HCT116 (cell line): Measurements from ENCODE around the gene THUMPD3. TPM values are rescaled to one million over a fixed set of nuclear protein-coding genes. Genes with fewer than 3 reads are reported as not detected.

Experiments used
- ATAC-seq: fragments of 200-7000 bp; cut with Tn5 transposase; 2 replicates; pipeline ENCODE4 v1.9.1; 2020; ENCODE audit warnings: mild to moderate bottlenecking, moderate library complexity
- BruUV-seq: library from RNA; stranded (reverse); fragments of 400-500 nt; replicated peaks from 2 replicates; lab custom pipeline; 2021; lab: Mats Ljungman, UMichigan
- CTCF ChIA-PET: fragments of 300-600 bp; sonication (Branson Sonifier 250); formaldehyde crosslinking; loops from one replicate; lab custom pipeline; 2021; ENCODE audit warnings: antibody characterized with exemption; lab: Charles Lee
- POLR2A ChIA-PET: fragments of 300-600, 350-600 bp; sonication (Branson Sonifier 250); formaldehyde crosslinking; loops from one replicate; lab custom pipeline; 2021; ENCODE audit warnings: antibody characterized with exemption; lab: Charles Lee
- RAD21 ChIA-PET, 2 experiments: fragments of 300-600 bp; sonication (Branson Sonifier 250); formaldehyde crosslinking; loops; one replicate each; lab custom pipeline; 2023; ENCODE audit warnings: low total read pairs in 2 of 2; ENCODE audit not compliant: uncharacterized antibody in 2 of 2, unreplicated experiment in 2 of 2, low non-redundant PET in 1 of 2; lab: Charles Lee
- DNase-seq: peaks from one replicate; pipeline ENCODE4 v3.0.0-alpha.2; 2010; ENCODE audit warnings: low read depth, low spot score
- H2AFZ ChIP-seq: fragments of 200-600 bp; shearing (Covaris generic), sonication (generic); 2 replicates; pipeline ENCODE4 v1.6.1; 2017; ENCODE audit warnings: low read depth, mixed run types, mixed read lengths, antibody characterized with exemption, low read length; ENCODE audit not compliant: poor library complexity, severe bottlenecking
- H3K27ac ChIP-seq: 2 replicates; pipeline ENCODE4 v1.5.1; 2012; ENCODE audit warnings: low read depth, low read length
- H3K27me3 ChIP-seq: fragments of 200-600 bp; sonication (generic); 2 replicates; pipeline ENCODE4 v1.6.1; 2016; ENCODE audit warnings: mixed run types, low read length, mixed read lengths; ENCODE audit not compliant: insufficient read depth
- H3K36me3 ChIP-seq, 2 experiments: fragments of 200-500 bp in 1 of 2; fragments of 200-600 bp in 1 of 2; sonication (Bioruptor generic) in 1 of 2; sonication (generic) in 1 of 2; 2 replicates each; pipeline versions ENCODE4 v1.5.1 to v1.6.1; 2014 to 2016; ENCODE audit warnings: low read length in 2 of 2, inconsistent platforms in 1 of 2, mixed read lengths in 1 of 2, mixed run types in 1 of 2; ENCODE audit not compliant: insufficient read depth in 2 of 2, control insufficient read depth in 1 of 2
- H3K4me1 ChIP-seq, 2 experiments: fragments of 200-600 bp in 1 of 2; sonication (generic) in 1 of 2; 2 replicates each; pipeline versions ENCODE4 v1.5.1 to v1.6.1; 2012 to 2017; ENCODE audit warnings: low read length in 2 of 2, inconsistent platforms in 1 of 2, mild to moderate bottlenecking in 1 of 2, mixed read lengths in 1 of 2, mixed run types in 1 of 2, moderate library complexity in 1 of 2; ENCODE audit not compliant: insufficient read depth in 2 of 2, control insufficient read depth in 1 of 2
- H3K4me2 ChIP-seq: fragments of 200-600 bp; sonication (generic); 2 replicates; pipeline ENCODE4 v1.6.1; 2017; ENCODE audit warnings: mixed run types, low read length, mixed read lengths
- H3K4me3 ChIP-seq, 2 experiments: fragments of 200-600 bp in 1 of 2; sonication (generic) in 1 of 2; replicated peaks in 1 of 2; 2 replicates each; pipeline ENCODE4 v1.5.1; 2011 to 2016; ENCODE audit warnings: low read length in 2 of 2, control low read depth in 1 of 2, low read depth in 1 of 2, mild to moderate bottlenecking in 1 of 2, mixed read lengths in 1 of 2, mixed run types in 1 of 2
- H3K79me2 ChIP-seq: fragments of 200-600 bp; sonication (generic); 2 replicates; pipeline ENCODE4 v1.6.1; 2017; ENCODE audit warnings: mild to moderate bottlenecking, mixed run types, low read length, moderate library complexity, mixed read lengths; ENCODE audit not compliant: insufficient read depth
- H3K9ac ChIP-seq: fragments of 200-600 bp; sonication (generic); 2 replicates; pipeline ENCODE4 v1.6.1; 2016; ENCODE audit warnings: low read length, mixed read lengths
- H3K9me2 ChIP-seq: fragments of 200-600 bp; sonication (generic), shearing (Covaris generic); 2 replicates; pipeline ENCODE4 v1.6.1; 2017; ENCODE audit warnings: mixed run types, mild to moderate bottlenecking, moderate library complexity; ENCODE audit not compliant: insufficient read depth
- H3K9me3 ChIP-seq, 2 experiments: fragments of 200-500 bp in 1 of 2; fragments of 200-600 bp in 1 of 2; sonication (Bioruptor generic) in 1 of 2; sonication (generic) in 1 of 2; 2 replicates each; pipeline ENCODE4 v1.6.1; 2014 to 2017; ENCODE audit warnings: low read length in 2 of 2, mixed read lengths in 2 of 2, inconsistent platforms in 1 of 2, low read depth in 1 of 2, mild to moderate bottlenecking in 1 of 2, mixed run types in 1 of 2, moderate library complexity in 1 of 2; ENCODE audit not compliant: control insufficient read depth in 1 of 2, insufficient read depth in 1 of 2
- H4K20me1 ChIP-seq: fragments of 200-600 bp; sonication (generic), shearing (Covaris generic); 2 replicates; pipeline ENCODE4 v1.6.1; 2017; ENCODE audit warnings: mixed run types, mild to moderate bottlenecking, moderate library complexity; ENCODE audit not compliant: insufficient read depth
- CBX3 ChIP-seq: IDR thresholded peaks from 2 replicates; pipeline ENCODE4 v1.6.1; 2012; ENCODE audit warnings: low read depth
- EGR1 ChIP-seq: IDR thresholded peaks from 2 replicates; pipeline ENCODE4 v1.6.1; 2012; ENCODE audit warnings: low read depth
- EZH2 ChIP-seq: fragments of 200-600 bp; sonication (generic); IDR thresholded peaks from 2 replicates; pipeline ENCODE4 v1.6.1; 2017; ENCODE audit warnings: antibody characterized with exemption, mixed run types
- FOSL1 ChIP-seq: IDR thresholded peaks from 2 replicates; pipeline ENCODE4 v1.6.1; 2012; ENCODE audit warnings: low read depth
- JUND ChIP-seq: IDR thresholded peaks from 2 replicates; pipeline ENCODE4 v1.6.1; 2012
- POLR2A ChIP-seq: IDR thresholded peaks from 2 replicates; pipeline ENCODE4 v1.7.0; 2011; ENCODE audit warnings: borderline replicate concordance; ENCODE audit not compliant: insufficient read depth, insufficient read length; ENCODE audit errors: extremely low read depth
- SP1 ChIP-seq: IDR thresholded peaks from 2 replicates; pipeline ENCODE4 v1.6.1; 2012; ENCODE audit warnings: low read depth
- ZFX ChIP-seq: fragments of 450-650 bp; IDR thresholded peaks from 2 replicates; pipeline ENCODE4 v1.6.1; 2017
- ZNF274 ChIP-seq: fragments of 200-500 bp; sonication (Bioruptor generic); IDR thresholded peaks from 2 replicates; pipeline ENCODE4 v1.6.1; 2014; ENCODE audit warnings: mild to moderate bottlenecking, low read depth, low read length, inconsistent platforms
- intact Hi-C: fragments of 100-400 bp; cut with micrococcal nuclease; formaldehyde crosslinking; loops from 2 replicates; pipeline ENCODE4 v1.10.0; 2022
- total RNA-seq: library from RNA; stranded (reverse); gene quantifications from one replicate; pipeline ENCODE4 v1.2.1, GENCODE V29; 2021; ENCODE audit not compliant: unreplicated experiment
- TF ChIP-seq, protein P1 (sequence below): IDR thresholded peaks from 2 replicates; pipeline ENCODE4 v1.6.1; 2012
- TF ChIP-seq, protein P2 (sequence below): IDR thresholded peaks from 2 replicates; pipeline ENCODE4 v1.6.1; 2012; ENCODE audit warnings: low read depth
- TF ChIP-seq, protein P3 (sequence below), 3 experiments: fragments of 200-600 bp in 1 of 3; sonication (generic) in 1 of 3; IDR thresholded peaks in 2 of 3; conservative IDR thresholded peaks in 1 of 3; 2 replicates each; pipeline ENCODE4 v1.5.1; 2012 to 2017; ENCODE audit warnings: low read depth in 2 of 3, low read length in 2 of 3, antibody characterized with exemption in 1 of 3, borderline replicate concordance in 1 of 3, control low read depth in 1 of 3, mild to moderate bottlenecking in 1 of 3, mixed read lengths in 1 of 3, mixed run types in 1 of 3, moderate library complexity in 1 of 3; ENCODE audit not compliant: insufficient read depth in 1 of 3

THUMPD3 gene
- total RNA-seq, 1 experiment from 2014 or later: 79.5 TPM

DNA sequence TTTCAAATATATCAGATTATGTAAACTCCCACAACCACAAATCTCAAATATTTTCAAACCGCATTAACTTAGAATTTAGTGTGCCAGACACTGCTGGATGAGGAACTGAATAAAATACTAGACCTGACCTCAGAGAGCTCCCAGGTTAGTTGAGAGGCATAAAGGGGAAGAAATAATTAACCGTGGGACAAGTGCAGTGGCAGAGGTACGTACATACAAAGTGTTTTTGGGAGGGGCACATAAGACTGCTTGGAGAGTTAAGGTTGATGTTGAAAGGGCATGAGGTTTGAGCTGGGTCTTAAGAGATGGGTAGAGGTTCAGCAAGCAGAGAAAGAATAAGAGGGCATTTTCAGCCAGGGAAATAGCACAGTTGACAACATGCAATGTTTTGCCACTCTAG, 17.2 kb downstream of the THUMPD3 start:
- H3K27ac ChIP-seq: no peak overlapping the region
- no peak overlapping the region for H2AFZ ChIP-seq
- H3K9me3 ChIP-seq: no peaks in the 10 kb centered on the region
- RAD21 ChIA-PET: no interaction called here
- H3K9ac ChIP-seq: no peak overlapping the region
- no peaks in the 10 kb centered on the region for H3K4me1 ChIP-seq
- no TSS peak for BruUV-seq
- POLR2A ChIA-PET: no interaction called here
- peaks cover 50 to 63% of the 10 kb centered on the region in 2 experiments for H3K36me3 ChIP-seq
- H3K4me3 ChIP-seq: no peak overlapping the region
- CTCF ChIA-PET: no interaction called here
- H3K27me3 ChIP-seq: no peaks in the 10 kb centered on the region
- no peaks in the 10 kb centered on the region for H3K9me2 ChIP-seq
- H4K20me1 ChIP-seq: peaks cover 3% of the 10 kb centered on the region; the same call in 1 of the 2 replicates
- ATAC-seq: no peak
- H3K4me2 ChIP-seq: no peak overlapping the region
- intact Hi-C loops: no loop called here
- no peak for DNase-seq
- H3K79me2 ChIP-seq: peaks cover 73% of the 10 kb centered on the region
- TF ChIP-seq ZNF274: no peak
- no peak for TF ChIP-seq JUND
- TF ChIP-seq, protein P1, sequence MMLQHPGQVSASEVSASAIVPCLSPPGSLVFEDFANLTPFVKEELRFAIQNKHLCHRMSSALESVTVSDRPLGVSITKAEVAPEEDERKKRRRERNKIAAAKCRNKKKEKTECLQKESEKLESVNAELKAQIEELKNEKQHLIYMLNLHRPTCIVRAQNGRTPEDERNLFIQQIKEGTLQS: no peak
- TF ChIP-seq ZFX: no peak
- no peak for TF ChIP-seq EZH2
- TF ChIP-seq, protein P2, sequence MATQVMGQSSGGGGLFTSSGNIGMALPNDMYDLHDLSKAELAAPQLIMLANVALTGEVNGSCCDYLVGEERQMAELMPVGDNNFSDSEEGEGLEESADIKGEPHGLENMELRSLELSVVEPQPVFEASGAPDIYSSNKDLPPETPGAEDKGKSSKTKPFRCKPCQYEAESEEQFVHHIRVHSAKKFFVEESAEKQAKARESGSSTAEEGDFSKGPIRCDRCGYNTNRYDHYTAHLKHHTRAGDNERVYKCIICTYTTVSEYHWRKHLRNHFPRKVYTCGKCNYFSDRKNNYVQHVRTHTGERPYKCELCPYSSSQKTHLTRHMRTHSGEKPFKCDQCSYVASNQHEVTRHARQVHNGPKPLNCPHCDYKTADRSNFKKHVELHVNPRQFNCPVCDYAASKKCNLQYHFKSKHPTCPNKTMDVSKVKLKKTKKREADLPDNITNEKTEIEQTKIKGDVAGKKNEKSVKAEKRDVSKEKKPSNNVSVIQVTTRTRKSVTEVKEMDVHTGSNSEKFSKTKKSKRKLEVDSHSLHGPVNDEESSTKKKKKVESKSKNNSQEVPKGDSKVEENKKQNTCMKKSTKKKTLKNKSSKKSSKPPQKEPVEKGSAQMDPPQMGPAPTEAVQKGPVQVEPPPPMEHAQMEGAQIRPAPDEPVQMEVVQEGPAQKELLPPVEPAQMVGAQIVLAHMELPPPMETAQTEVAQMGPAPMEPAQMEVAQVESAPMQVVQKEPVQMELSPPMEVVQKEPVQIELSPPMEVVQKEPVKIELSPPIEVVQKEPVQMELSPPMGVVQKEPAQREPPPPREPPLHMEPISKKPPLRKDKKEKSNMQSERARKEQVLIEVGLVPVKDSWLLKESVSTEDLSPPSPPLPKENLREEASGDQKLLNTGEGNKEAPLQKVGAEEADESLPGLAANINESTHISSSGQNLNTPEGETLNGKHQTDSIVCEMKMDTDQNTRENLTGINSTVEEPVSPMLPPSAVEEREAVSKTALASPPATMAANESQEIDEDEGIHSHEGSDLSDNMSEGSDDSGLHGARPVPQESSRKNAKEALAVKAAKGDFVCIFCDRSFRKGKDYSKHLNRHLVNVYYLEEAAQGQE: no peak
- TF ChIP-seq, protein P3, sequence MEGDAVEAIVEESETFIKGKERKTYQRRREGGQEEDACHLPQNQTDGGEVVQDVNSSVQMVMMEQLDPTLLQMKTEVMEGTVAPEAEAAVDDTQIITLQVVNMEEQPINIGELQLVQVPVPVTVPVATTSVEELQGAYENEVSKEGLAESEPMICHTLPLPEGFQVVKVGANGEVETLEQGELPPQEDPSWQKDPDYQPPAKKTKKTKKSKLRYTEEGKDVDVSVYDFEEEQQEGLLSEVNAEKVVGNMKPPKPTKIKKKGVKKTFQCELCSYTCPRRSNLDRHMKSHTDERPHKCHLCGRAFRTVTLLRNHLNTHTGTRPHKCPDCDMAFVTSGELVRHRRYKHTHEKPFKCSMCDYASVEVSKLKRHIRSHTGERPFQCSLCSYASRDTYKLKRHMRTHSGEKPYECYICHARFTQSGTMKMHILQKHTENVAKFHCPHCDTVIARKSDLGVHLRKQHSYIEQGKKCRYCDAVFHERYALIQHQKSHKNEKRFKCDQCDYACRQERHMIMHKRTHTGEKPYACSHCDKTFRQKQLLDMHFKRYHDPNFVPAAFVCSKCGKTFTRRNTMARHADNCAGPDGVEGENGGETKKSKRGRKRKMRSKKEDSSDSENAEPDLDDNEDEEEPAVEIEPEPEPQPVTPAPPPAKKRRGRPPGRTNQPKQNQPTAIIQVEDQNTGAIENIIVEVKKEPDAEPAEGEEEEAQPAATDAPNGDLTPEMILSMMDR (IDR thresholded peaks at IDR 0.05 in 2 of 3, conservative IDR thresholded peaks at IDR 0.05 in 1 of 3; ENCODE audit: borderline replicate concordance in 1 of 3, insufficient read depth in 1 of 3, low read depth in 2 of 3, low read length in 2 of 3): no peak
- TF ChIP-seq CBX3: no peak
- no peak for TF ChIP-seq EGR1
- no peak for TF ChIP-seq SP1
- no peak for TF ChIP-seq FOSL1
- TF ChIP-seq POLR2A: no peak
